RWPE2 (cell line): ENCODE results near the gene ANXA11.
"Not testable (repeated sequence)": the region's sequence is repeated elsewhere in the genome, so short reads cannot be mapped to it uniquely, and the experiment has no call there.

Experiments
- ATAC-seq: fragments of 200-7000 bp; cut with Tn5 transposase; 3 replicates; pipeline ENCODE4 v1.9.1; 2021; ENCODE audit warnings: low read depth
- DNase-seq: peaks from one replicate; pipeline ENCODE4 v3.0.0-alpha.2; 2020; ENCODE audit warnings: low spot score
- H3K27ac ChIP-seq: fragments of 450-650 bp; 2 replicates; pipeline ENCODE4 v1.5.1; 2017; ENCODE audit warnings: mild to moderate bottlenecking; ENCODE audit not compliant: poor library complexity, severe bottlenecking
- H3K27me3 ChIP-seq: fragments of 250-450 bp; sonication (Bioruptor Pico); 2 replicates; pipeline ENCODE4 v1.5.1; 2021; ENCODE audit warnings: mild to moderate bottlenecking, moderate library complexity; ENCODE audit not compliant: insufficient read depth, poor library complexity, severe bottlenecking
- H3K36me3 ChIP-seq: fragments of 250-450 bp; sonication (Bioruptor Pico); 2 replicates; pipeline ENCODE4 v1.5.1; 2020; ENCODE audit warnings: low read depth, mild to moderate bottlenecking, moderate library complexity
- H3K4me1 ChIP-seq: fragments of 250-450 bp; sonication (Bioruptor Pico); 2 replicates; pipeline ENCODE4 v1.5.1; 2021; ENCODE audit warnings: mild to moderate bottlenecking, moderate library complexity; ENCODE audit not compliant: insufficient read depth, poor library complexity, severe bottlenecking
- H3K4me3 ChIP-seq: fragments of 250-450 bp; sonication (Bioruptor Pico); 2 replicates; pipeline ENCODE4 v1.5.1; 2021; ENCODE audit warnings: mild to moderate bottlenecking, moderate library complexity; ENCODE audit not compliant: severe bottlenecking
- H3K9me3 ChIP-seq: fragments of 250-450 bp; sonication (Bioruptor Pico); 2 replicates; pipeline ENCODE4 v1.5.1; 2021; ENCODE audit warnings: mild to moderate bottlenecking, moderate library complexity; ENCODE audit not compliant: severe bottlenecking
- TF ChIP-seq, protein P1 (sequence below): fragments of 450-650 bp; IDR thresholded peaks from one replicate; pipeline ENCODE4 v1.5.1; 2017; ENCODE audit warnings: mild to moderate bottlenecking, moderate library complexity; ENCODE audit not compliant: poor library complexity, severe bottlenecking

Gene ANXA11

GRCh38 chr10:80137920-80138319, 67.4 kb downstream of the ANXA11 start:
- Histone ChIP-seq H3K9me3 (no peaks in the 10 kb centered on the region), H3K4me1 (no peaks in the 10 kb centered on the region), H3K27me3 (no peaks in the 10 kb centered on the region), H3K27ac (no peak overlapping the region), H3K4me3 (no peak overlapping the region), H3K36me3 (no peaks in the 10 kb centered on the region)
- TF ChIP-seq, protein P1, sequence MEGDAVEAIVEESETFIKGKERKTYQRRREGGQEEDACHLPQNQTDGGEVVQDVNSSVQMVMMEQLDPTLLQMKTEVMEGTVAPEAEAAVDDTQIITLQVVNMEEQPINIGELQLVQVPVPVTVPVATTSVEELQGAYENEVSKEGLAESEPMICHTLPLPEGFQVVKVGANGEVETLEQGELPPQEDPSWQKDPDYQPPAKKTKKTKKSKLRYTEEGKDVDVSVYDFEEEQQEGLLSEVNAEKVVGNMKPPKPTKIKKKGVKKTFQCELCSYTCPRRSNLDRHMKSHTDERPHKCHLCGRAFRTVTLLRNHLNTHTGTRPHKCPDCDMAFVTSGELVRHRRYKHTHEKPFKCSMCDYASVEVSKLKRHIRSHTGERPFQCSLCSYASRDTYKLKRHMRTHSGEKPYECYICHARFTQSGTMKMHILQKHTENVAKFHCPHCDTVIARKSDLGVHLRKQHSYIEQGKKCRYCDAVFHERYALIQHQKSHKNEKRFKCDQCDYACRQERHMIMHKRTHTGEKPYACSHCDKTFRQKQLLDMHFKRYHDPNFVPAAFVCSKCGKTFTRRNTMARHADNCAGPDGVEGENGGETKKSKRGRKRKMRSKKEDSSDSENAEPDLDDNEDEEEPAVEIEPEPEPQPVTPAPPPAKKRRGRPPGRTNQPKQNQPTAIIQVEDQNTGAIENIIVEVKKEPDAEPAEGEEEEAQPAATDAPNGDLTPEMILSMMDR = no peak
- ATAC-seq (no peak), DNase-seq (no peak)

DNA sequence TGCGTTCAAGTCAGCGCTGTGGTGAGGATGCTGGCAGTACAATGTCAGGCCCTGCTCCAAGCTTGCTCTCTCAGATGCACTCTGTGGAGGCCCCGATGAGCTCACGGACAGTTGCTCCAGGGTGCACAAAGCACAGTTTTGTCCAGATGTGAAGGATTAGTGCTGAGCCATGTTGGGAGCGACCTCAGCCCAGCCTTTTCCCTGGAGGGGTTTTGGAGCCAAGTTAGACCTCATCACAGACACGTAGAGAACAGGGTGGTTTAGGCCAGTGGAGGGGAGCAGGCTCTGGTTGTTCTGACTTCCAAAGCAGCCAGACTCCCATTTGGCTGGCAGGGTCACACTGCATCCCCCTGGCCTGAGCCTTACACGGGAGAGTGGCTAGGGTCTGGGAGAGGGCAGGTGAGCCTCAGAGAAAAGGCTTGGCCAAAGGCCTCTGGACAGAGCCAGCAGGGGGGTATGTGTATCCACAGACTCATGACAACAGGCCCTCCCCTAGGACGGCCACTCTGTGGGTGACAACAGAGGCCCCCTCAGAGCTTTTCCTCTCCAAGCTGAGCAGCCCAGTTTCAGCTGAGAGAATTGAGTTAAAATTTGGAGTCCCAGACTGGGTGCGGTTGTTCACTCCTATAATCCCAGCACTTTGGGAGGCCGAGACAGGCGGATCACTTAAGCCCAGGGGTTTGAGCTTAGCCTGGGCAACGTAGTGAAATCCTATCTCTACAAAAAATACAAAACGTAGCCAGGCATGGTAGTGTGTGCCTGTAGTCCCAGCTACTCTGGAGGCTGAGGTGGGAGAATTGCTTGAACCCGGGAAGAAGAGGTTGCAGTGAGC, 68.1 kb downstream of the ANXA11 start:
- DNase-seq (no peak), ATAC-seq (no peak)
- Histone ChIP-seq H3K4me3 (no peak overlapping the region), H3K9me3 (no peaks in the 10 kb centered on the region), H3K27me3 (peaks cover 6% of the 10 kb centered on the region), H3K36me3 (no peaks in the 10 kb centered on the region), H3K4me1 (no peaks in the 10 kb centered on the region), H3K27ac (no peak overlapping the region)
- TF ChIP-seq, protein P1 = no peak

DNA sequence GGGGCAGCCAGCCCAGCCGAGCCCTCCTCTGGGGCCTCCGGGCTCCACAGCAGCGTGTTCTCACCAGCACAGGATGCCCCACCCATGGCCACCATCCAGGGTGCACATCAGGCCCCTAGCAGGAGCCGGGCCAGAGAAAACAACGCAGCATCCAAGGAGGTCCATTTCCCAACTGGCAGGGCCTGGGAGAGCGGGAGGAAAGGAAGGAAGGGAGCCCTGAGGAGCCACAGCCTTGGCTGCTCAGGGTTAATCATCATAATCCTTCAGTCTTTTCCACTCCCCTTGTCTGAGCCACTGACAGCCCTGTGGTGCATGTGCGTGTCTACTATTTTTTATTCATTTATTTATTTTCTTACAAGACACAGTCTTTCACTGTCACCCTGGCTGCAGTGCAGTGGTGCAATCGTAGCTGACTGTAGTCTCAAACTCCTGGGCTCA, 69.2 kb downstream of the ANXA11 start:
- ATAC-seq (peak; percentile 26; the same call in 1 of the 3 replicates), DNase-seq (no peak)
- H3K4me3 ChIP-seq = no peak overlapping the region
- peaks cover 8% of the 10 kb centered on the region for H3K27me3 ChIP-seq
- no peaks in the 10 kb centered on the region for H3K9me3 ChIP-seq
- TF ChIP-seq, protein P1 = no peak
- no peak overlapping the region for H3K27ac ChIP-seq
- no peaks in the 10 kb centered on the region for H3K4me1 ChIP-seq
- H3K36me3 ChIP-seq = no peaks in the 10 kb centered on the region

- DNase-seq, H3K36me3 ChIP-seq, H3K9me3 ChIP-seq, H3K27me3 ChIP-seq, H3K27ac ChIP-seq, H3K4me1 ChIP-seq, ATAC-seq, H3K4me3 ChIP-seq: not testable (repeated sequence)
These were observed 71.7 kb downstream of the ANXA11 start for GRCh38 chr10:80133687-80134086.

- Histone ChIP-seq H3K4me1 (no peaks in the 10 kb centered on the region), H3K36me3 (no peaks in the 10 kb centered on the region), H3K27ac (no peak overlapping the region), H3K4me3 (no peak overlapping the region), H3K9me3 (no peaks in the 10 kb centered on the region), H3K27me3 (peaks cover 8% of the 10 kb centered on the region)
- TF ChIP-seq, protein P1 = no peak
- ATAC-seq (no peak), DNase-seq (no peak)
These were observed 72.1 kb downstream of the ANXA11 start for GRCh38 chr10:80133206-80133605.
